BE2C (cell line): ENCODE results near the gene PROX1.
A peak's percentile ranks its signal among the peaks of the same experiment; 100 is the strongest.

ENCODE experiments used
- DNase-seq: peaks from one replicate; pipeline ENCODE4 v3.0.0-alpha.2; 2020
- H3K27me3 ChIP-seq: fragments of 250-450 bp; sonication (Bioruptor Pico); 2 replicates; pipeline ENCODE4 v1.5.1; 2020; ENCODE audit warnings: mild to moderate bottlenecking
- H3K36me3 ChIP-seq: fragments of 250-450 bp; sonication (Bioruptor Pico); 2 replicates; pipeline ENCODE4 v1.5.1; 2020; ENCODE audit warnings: mild to moderate bottlenecking
- H3K4me1 ChIP-seq: fragments of 250-450 bp; sonication (Bioruptor Pico); 2 replicates; pipeline ENCODE4 v1.5.1; 2020
- H3K4me3 ChIP-seq: 2 replicates; pipeline ENCODE4 v1.5.1; 2011; ENCODE audit warnings: low read depth, low read length
- H3K9me3 ChIP-seq: fragments of 250-450 bp; sonication (Bioruptor Pico); 2 replicates; pipeline ENCODE4 v1.5.1; 2020
- CTCF ChIP-seq: IDR thresholded peaks from 2 replicates; pipeline ENCODE4 v1.5.1; 2012; ENCODE audit warnings: mild to moderate bottlenecking, low read depth, low read length

The PROX1 gene

GRCh38 chr1:213966122-213966521, 21.7 kb upstream of the PROX1 start:
- TF ChIP-seq CTCF: no peak
- no peaks in the 10 kb centered on the region for H3K36me3 ChIP-seq
- H3K9me3 ChIP-seq: 0 out of 2 replicates have a peak, but pooled peaks cover 3% of the 10 kb centered on the region
- H3K4me1 ChIP-seq: peaks cover 11% of the 10 kb centered on the region
- no peak for DNase-seq
- H3K4me3 ChIP-seq: no peak overlapping the region
- H3K27me3 ChIP-seq: no peaks in the 10 kb centered on the region

- peak; percentile 70 for DNase-seq
- H3K27me3 ChIP-seq: no peaks in the 10 kb centered on the region
- no peak for TF ChIP-seq CTCF
- H3K9me3 ChIP-seq: 0 out of 2 replicates have a peak, but pooled peaks cover 3% of the 10 kb centered on the region
- peaks cover 11% of the 10 kb centered on the region for H3K4me1 ChIP-seq
- no peak overlapping the region for H3K4me3 ChIP-seq
- H3K36me3 ChIP-seq: no peaks in the 10 kb centered on the region
Measured at GRCh38 chr1:213968146-213968825, 19.5 kb upstream of the PROX1 start.

GRCh38 chr1:213969958-213970555, 17.7 kb upstream of the PROX1 start:
- no peaks in the 10 kb centered on the region for H3K36me3 ChIP-seq
- TF ChIP-seq CTCF: no peak
- H3K4me1 ChIP-seq: peaks cover 11% of the 10 kb centered on the region
- 0 out of 2 replicates have a peak, but pooled peaks cover 2% of the 10 kb centered on the region for H3K9me3 ChIP-seq
- no peak overlapping the region for H3K4me3 ChIP-seq
- no peaks in the 10 kb centered on the region for H3K27me3 ChIP-seq
- DNase-seq: no peak

GRCh38 chr1:213972141-213972540, 15.6 kb upstream of the PROX1 start:
- H3K27me3 ChIP-seq: no peaks in the 10 kb centered on the region
- no peak for DNase-seq
- no peak for TF ChIP-seq CTCF
- H3K4me1 ChIP-seq: peaks cover 15% of the 10 kb centered on the region
- no peaks in the 10 kb centered on the region for H3K36me3 ChIP-seq
- H3K4me3 ChIP-seq: no peak overlapping the region
- no peaks in the 10 kb centered on the region for H3K9me3 ChIP-seq

GRCh38 chr1:213973129-213973528, 14.6 kb upstream of the PROX1 start:
- TF ChIP-seq CTCF: no peak
- no peak overlapping the region for H3K4me3 ChIP-seq
- no peaks in the 10 kb centered on the region for H3K9me3 ChIP-seq
- DNase-seq: no peak
- no peaks in the 10 kb centered on the region for H3K27me3 ChIP-seq
- peaks cover 14% of the 10 kb centered on the region for H3K4me1 ChIP-seq
- H3K36me3 ChIP-seq: no peaks in the 10 kb centered on the region
